Skeletal muscle cell (primary cell): ENCODE data around the gene DUSP9.
A peak's percentile ranks its signal among the peaks of the same experiment; 100 is the strongest.

Experiments used
- DNase-seq: peaks from one replicate; pipeline ENCODE4 v3.0.0-alpha.2; 2010; ENCODE audit warnings: low read depth
- H3K4me3 ChIP-seq: 2 replicates; pipeline ENCODE4 v1.5.1; 2011; ENCODE audit warnings: low read depth, mild to moderate bottlenecking, control low read depth, low read length, moderate library complexity

Gene DUSP9

GRCh38 chrX:153634236-153634635, 12.8 kb upstream of the DUSP9 start:
- no peak for DNase-seq
- H3K4me3 ChIP-seq, result no peak overlapping the region

- H3K4me3 ChIP-seq, result no peak overlapping the region
- no peak for DNase-seq
Measured at GRCh38 chrX:153634832-153635231, 12.2 kb upstream of the DUSP9 start.

GRCh38 chrX:153635388-153635787, 11.6 kb upstream of the DUSP9 start:
- no peak overlapping the region for H3K4me3 ChIP-seq
- no peak for DNase-seq

GRCh38 chrX:153635788-153636668, 11.0 kb upstream of the DUSP9 start:
- no peak overlapping the region for H3K4me3 ChIP-seq
- no peak for DNase-seq

GRCh38 chrX:153636716-153637115, 10.3 kb upstream of the DUSP9 start:
- no peak for DNase-seq
- H3K4me3 ChIP-seq, result no peak overlapping the region

GRCh38 chrX:153637121-153638040, 9.6 kb upstream of the DUSP9 start:
- no peak for DNase-seq
- no peak overlapping the region for H3K4me3 ChIP-seq

GRCh38 chrX:153638041-153638371, 9.0 kb upstream of the DUSP9 start:
- DNase-seq, result no peak
- H3K4me3 ChIP-seq, result no peak overlapping the region

GRCh38 chrX:153638436-153639176, 8.4 kb upstream of the DUSP9 start:
- no peak for DNase-seq
- H3K4me3 ChIP-seq, result no peak overlapping the region

- H3K4me3 ChIP-seq, result no peak overlapping the region
Measured at GRCh38 chrX:153639177-153640044, 7.6 kb upstream of the DUSP9 start.

GRCh38 chrX:153640045-153640686, 6.8 kb upstream of the DUSP9 start:
- no peak overlapping the region for H3K4me3 ChIP-seq
- no peak for DNase-seq

More at GRCh38 chrX:153639177-153640044, 7.6 kb upstream of the DUSP9 start:
- no peak for DNase-seq

GRCh38 chrX:153640736-153641575, 6.0 kb upstream of the DUSP9 start:
- no peak for DNase-seq

GRCh38 chrX:153641627-153642026, 5.4 kb upstream of the DUSP9 start:
- H3K4me3 ChIP-seq, result no peak overlapping the region
- DNase-seq, result no peak

More at GRCh38 chrX:153640736-153641575, 6.0 kb upstream of the DUSP9 start:
- H3K4me3 ChIP-seq, result no peak overlapping the region

- H3K4me3 ChIP-seq, result no peak overlapping the region
- DNase-seq, result no peak
Measured at GRCh38 chrX:153642051-153642654, 4.8 kb upstream of the DUSP9 start.

GRCh38 chrX:153642655-153643430, 4.2 kb upstream of the DUSP9 start:
- no peak overlapping the region for H3K4me3 ChIP-seq
- no peak for DNase-seq

GRCh38 chrX:153643431-153644351, 3.3 kb upstream of the DUSP9 start:
- peak overlapping the region; percentile 27 for H3K4me3 ChIP-seq
- DNase-seq, result no peak
